Measurements from ENCODE around the gene CYB5RL.

Gene CYB5RL, protein sequence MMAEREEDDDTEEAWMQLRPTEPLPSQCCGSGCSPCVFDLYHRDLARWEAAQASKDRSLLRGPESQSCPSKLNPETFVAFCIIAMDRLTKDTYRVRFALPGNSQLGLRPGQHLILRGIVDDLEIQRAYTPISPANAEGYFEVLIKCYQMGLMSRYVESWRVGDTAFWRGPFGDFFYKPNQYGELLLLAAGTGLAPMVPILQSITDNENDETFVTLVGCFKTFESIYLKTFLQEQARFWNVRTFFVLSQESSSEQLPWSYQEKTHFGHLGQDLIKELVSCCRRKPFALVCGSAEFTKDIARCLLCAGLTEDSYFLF

DNA sequence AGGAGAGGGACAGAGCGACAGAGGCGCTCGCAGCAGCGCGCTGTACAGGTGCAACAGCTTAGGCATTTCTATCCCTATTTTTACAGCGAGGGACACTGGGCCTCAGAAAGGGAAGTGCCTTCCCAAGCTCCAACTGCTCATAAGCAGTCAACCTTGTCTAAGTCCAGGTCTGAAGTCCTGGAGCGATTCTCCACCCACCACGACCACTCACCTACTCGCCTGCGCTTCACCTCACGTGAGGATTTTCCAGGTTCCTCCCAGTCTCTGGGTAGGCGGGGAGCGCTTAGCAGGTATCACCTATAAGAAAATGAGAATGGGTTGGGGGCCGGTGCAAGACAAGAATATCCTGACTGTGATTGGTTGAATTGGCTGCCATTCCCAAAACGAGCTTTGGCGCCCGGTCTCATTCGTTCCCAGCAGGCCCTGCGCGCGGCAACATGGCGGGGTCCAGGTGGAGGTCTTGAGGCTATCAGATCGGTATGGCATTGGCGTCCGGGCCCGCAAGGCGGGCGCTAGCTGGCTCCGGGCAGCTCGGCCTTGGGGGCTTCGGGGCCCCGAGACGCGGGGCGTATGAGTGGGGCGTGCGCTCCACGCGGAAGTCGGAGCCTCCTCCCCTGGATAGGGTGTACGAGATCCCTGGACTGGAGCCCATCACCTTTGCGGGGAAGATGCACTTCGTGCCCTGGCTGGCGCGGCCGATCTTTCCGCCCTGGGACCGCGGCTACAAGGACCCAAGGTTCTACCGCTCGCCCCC lies at the start of gene CYB5RL, which contains the start of gene MRPL37:
TSS of gene CYB5RL (minus strand) at position 266 of the 754 bp plus-strand sequence. CDS start 4,414 bp downstream, outside the sequence.
TSS of gene MRPL37 (plus strand) at position 403 of the 754 bp plus-strand sequence. CDS start at position 480, 77 bp downstream.
- ChIA-PET POLR2A (interaction anchor here (1.1 kb wide), 1 partner anchor 255 kb away, joined by 4 read pairs; the partner anchor contains the start of gene IFT25), CTCF (interaction anchor here (0.8 to 2.5 kb wide), 5 partner anchors 10 to 517 kb away, joined by 3 to 9 read pairs (median 6); no protein-coding TSS in a partner anchor)
- peak; percentile 98 for DNase-seq (ENCODE audit: extremely low spot score)
- TF ChIP-seq, protein P1, sequence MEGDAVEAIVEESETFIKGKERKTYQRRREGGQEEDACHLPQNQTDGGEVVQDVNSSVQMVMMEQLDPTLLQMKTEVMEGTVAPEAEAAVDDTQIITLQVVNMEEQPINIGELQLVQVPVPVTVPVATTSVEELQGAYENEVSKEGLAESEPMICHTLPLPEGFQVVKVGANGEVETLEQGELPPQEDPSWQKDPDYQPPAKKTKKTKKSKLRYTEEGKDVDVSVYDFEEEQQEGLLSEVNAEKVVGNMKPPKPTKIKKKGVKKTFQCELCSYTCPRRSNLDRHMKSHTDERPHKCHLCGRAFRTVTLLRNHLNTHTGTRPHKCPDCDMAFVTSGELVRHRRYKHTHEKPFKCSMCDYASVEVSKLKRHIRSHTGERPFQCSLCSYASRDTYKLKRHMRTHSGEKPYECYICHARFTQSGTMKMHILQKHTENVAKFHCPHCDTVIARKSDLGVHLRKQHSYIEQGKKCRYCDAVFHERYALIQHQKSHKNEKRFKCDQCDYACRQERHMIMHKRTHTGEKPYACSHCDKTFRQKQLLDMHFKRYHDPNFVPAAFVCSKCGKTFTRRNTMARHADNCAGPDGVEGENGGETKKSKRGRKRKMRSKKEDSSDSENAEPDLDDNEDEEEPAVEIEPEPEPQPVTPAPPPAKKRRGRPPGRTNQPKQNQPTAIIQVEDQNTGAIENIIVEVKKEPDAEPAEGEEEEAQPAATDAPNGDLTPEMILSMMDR (IDR thresholded peaks at IDR 0.05; ENCODE audit: control extremely low read depth, extremely low read depth, low read depth, missing control alignments) = no peak

- ChIA-PET CTCF (no interaction called here), POLR2A (no interaction called here)
- no peak for DNase-seq (ENCODE audit: extremely low spot score)
- TF ChIP-seq, protein P1 (IDR thresholded peaks at IDR 0.05; ENCODE audit: control extremely low read depth, extremely low read depth, low read depth, missing control alignments) = no peak
Measured at GRCh38 chr1:54248966-54249365, 49.1 kb upstream of the CYB5RL start.

DNA sequence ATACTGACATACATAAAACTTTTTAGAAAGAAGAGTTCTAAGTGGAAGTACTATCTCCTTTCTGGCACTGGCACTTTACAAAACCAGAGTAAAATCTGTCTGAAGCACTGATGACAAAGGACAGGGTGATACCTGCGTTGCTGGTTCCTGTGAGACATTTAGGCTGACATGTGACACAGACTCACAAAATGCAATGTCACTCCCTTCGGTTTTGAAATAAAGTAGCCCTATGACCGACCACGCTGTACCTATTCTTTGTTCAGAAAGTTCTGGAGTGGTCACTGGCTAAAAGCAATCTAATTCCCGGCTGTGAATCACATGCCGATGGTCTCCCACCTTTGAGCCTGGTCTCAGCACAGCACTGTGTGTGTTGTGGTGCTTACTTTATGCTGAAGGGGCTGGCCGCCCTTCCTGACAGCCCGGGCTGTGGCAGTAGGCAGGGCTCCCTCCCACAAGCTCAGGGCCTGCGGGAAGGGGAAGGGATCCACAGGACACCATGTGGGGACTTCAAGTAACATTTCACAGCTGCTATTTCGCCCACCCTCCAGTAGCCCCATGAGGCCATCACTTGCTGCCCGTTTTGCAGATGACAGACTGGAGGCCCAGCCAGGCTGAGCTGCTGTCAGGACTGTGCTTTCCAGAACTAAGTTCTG lies 48.2 kb upstream of the CYB5RL start:
- DNase-seq (ENCODE audit: extremely low spot score) = no peak
- ChIA-PET POLR2A (no interaction called here), CTCF (no interaction called here)
- TF ChIP-seq, protein P1 (IDR thresholded peaks at IDR 0.05; ENCODE audit: control extremely low read depth, extremely low read depth, low read depth, missing control alignments) = no peak

- TF ChIP-seq, protein P1 (IDR thresholded peaks at IDR 0.05; ENCODE audit: control extremely low read depth, extremely low read depth, low read depth, missing control alignments) = no peak
- ChIA-PET POLR2A (no interaction called here), CTCF (no interaction called here)
- DNase-seq (ENCODE audit: extremely low spot score) = no peak
Measured at GRCh38 chr1:54246116-54246721, 46.4 kb upstream of the CYB5RL start.

GRCh38 chr1:54245501-54245900 lies 45.7 kb upstream of the CYB5RL start:
- no peak for DNase-seq (ENCODE audit: extremely low spot score)
- CTCF ChIA-PET = no interaction called here
- TF ChIP-seq, protein P1 (IDR thresholded peaks at IDR 0.05; ENCODE audit: control extremely low read depth, extremely low read depth, low read depth, missing control alignments) = no peak
- POLR2A ChIA-PET = no interaction called here

DNA sequence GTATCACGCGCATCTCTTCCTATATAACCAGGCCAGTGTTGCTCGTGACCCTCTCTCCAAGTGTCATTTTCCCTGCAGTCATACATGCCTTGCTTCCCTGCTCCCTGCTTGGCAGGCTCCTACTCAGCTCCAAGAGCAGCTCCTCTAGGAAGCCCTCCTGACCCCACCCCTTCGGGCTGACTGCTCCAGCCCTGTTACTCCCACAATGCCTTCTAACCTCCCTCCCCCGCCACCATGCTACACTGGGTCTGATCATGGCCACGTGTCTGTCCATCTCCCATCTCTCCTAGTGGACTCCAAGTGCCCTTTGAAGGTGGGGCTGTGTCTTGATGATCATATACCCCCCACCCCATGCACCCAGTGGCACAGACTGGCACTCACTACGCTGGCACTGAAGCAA lies 44.8 kb upstream of the CYB5RL start:
- DNase-seq (ENCODE audit: extremely low spot score) = no peak
- TF ChIP-seq, protein P1 (IDR thresholded peaks at IDR 0.05; ENCODE audit: control extremely low read depth, extremely low read depth, low read depth, missing control alignments) = no peak
- POLR2A ChIA-PET = no interaction called here
- CTCF ChIA-PET = interaction anchor here (1.2 kb wide), 1 partner anchor 10 kb away, joined by 3 read pairs; no protein-coding TSS in a partner anchor

Data from GM10248 (cell line).